GM18868 (cell line): ENCODE data around the gene SYNJ1.
"Not testable (repeated sequence)": the region's sequence is repeated elsewhere in the genome, so short reads cannot be mapped to it uniquely, and the experiment has no call there.

Experiments used
- ATAC-seq: cut with Tn5 transposase; IDR thresholded peaks from one replicate; pipeline ENCODE4 v1.9.1; 2021; ENCODE audit warnings: mild to moderate bottlenecking, moderate library complexity; ENCODE audit not compliant: unreplicated experiment

SYNJ1 gene, protein sequence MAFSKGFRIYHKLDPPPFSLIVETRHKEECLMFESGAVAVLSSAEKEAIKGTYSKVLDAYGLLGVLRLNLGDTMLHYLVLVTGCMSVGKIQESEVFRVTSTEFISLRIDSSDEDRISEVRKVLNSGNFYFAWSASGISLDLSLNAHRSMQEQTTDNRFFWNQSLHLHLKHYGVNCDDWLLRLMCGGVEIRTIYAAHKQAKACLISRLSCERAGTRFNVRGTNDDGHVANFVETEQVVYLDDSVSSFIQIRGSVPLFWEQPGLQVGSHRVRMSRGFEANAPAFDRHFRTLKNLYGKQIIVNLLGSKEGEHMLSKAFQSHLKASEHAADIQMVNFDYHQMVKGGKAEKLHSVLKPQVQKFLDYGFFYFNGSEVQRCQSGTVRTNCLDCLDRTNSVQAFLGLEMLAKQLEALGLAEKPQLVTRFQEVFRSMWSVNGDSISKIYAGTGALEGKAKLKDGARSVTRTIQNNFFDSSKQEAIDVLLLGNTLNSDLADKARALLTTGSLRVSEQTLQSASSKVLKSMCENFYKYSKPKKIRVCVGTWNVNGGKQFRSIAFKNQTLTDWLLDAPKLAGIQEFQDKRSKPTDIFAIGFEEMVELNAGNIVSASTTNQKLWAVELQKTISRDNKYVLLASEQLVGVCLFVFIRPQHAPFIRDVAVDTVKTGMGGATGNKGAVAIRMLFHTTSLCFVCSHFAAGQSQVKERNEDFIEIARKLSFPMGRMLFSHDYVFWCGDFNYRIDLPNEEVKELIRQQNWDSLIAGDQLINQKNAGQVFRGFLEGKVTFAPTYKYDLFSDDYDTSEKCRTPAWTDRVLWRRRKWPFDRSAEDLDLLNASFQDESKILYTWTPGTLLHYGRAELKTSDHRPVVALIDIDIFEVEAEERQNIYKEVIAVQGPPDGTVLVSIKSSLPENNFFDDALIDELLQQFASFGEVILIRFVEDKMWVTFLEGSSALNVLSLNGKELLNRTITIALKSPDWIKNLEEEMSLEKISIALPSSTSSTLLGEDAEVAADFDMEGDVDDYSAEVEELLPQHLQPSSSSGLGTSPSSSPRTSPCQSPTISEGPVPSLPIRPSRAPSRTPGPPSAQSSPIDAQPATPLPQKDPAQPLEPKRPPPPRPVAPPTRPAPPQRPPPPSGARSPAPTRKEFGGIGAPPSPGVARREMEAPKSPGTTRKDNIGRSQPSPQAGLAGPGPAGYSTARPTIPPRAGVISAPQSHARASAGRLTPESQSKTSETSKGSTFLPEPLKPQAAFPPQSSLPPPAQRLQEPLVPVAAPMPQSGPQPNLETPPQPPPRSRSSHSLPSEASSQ (N-terminal part only)

DNA sequence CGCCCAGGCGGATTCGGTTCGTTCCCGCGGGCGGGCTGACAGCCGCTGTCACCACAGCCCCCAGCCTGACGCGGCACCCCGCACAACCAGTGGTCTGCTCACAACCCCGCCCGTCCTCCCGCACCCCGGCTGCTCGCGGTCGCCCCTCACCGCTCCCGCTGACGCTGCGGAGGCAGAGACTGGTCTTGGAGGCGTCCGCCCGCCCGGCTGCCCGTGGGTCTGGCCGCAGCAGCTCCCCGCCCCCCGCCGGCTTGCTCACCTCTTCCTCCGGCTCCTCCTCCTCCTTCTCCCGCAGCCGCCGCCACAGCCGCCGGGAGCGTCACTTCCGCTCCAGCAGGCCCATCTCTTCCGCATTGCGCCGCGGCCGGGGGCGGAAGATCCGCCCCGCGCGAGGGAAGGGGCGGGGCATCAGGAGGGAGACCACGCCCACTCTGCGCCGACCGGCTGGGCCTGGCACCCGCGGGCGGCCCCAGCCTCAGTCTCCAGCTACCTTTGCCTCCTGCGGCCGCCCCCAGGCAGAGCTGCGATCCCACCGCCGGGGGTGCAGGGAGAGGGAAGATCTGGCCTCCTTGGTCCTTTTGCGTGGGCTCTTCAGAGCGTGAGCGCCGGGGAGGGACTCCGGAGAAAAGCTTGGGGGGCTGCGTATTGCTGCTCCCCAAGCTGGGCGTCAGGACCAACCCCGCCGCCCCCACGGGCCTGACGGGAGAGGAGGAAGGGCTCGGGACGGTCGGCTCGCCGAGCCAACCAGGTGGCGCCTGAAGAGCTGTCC is at the start of gene SYNJ1:
SYNJ1 (minus strand) TSS at position 327 of the 769 bp plus-strand sequence. CDS start 1,118 bp downstream, outside the sequence.
- ATAC-seq, result peak; percentile 94

DNA sequence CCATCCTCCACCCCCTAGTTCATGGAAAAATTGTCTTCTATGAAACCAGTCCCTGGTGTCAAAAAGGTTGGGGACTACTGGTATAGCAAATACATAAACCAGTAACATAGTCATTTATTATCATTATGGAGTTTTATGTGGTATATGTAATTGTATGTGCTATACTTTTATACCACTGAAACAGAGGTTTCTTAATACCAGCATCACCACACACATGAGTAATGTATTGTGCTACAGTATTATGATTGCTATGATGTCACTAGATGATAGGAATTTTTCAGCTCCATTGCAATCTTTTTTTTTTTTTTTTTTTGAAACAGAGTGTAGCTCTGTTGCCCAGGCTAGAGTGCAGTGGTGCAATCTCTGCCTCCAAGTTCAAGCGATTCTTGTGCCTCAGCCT is 49.5 kb upstream of the SYNJ1 start:
- no peak for ATAC-seq

DNA sequence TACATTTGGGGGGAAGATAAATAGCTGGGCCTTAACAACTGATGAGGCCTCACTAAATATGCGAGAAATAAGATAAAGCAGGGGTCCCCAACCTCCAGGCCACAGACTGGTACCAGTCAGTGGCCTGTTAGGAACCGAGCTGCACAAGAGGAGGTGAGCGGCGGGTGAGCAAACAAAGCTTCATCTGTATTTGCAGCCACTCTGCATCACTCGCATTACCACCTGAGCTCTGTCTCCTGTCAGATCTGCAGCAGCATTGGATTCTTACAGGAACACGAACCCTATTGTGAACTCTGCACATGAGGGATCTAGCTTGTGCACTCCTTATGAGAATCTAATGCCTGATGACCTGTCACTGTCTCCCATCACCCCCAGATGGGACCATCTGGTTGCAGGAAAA is 48.9 kb upstream of the SYNJ1 start:
- no peak for ATAC-seq

DNA sequence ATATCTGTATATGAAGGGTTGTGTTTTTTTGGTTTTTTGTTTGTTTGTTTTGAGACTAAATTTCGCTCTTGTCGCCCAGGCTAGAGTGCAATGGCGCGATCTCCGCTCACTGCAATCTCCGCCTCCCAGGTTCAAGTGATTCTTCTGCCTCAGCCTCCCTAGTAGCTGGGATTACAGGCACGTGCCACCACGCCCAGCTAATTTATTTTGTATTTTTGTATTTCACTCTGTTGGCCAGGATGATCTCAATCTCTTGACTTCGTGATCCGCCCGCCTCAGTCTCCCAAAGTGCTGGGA is 45.2 kb upstream of the SYNJ1 start:
- not testable (repeated sequence) for ATAC-seq

DNA sequence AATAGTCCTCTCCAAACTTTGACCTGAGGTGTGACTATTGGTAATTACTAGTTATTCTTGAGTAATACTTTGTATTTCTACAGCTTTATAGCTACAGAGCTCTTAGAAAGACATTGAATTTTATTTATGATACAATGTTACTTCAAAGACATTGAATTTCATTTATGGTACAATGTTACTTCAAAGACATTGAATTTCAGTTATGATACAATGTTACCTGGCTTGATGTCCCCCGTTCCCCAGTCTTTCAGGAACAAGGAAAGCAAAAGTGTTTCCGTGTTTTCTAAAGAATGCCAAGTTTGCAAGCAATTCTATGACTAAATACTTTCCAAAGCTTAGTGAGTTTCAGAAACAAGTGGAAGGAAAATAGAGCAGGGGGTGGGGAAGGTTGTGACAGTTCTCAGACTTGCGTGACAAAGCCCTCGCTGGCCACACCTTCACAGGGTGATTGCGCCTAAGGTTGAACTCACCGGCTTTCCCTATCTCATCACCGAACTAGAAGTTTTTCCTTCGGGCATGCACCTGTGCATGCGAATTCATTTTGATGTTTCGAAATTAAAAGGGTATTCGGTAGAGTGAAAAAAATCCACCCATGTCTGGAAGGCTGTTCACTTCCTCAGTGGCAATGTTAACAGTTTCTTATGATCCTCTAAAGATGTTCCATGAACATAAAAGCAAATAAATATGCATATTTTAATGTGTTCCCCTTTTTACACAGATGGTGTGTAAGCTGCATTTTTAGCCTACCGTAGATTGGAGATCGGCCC is 44.7 kb upstream of the SYNJ1 start:
- ATAC-seq, result no peak

DNA sequence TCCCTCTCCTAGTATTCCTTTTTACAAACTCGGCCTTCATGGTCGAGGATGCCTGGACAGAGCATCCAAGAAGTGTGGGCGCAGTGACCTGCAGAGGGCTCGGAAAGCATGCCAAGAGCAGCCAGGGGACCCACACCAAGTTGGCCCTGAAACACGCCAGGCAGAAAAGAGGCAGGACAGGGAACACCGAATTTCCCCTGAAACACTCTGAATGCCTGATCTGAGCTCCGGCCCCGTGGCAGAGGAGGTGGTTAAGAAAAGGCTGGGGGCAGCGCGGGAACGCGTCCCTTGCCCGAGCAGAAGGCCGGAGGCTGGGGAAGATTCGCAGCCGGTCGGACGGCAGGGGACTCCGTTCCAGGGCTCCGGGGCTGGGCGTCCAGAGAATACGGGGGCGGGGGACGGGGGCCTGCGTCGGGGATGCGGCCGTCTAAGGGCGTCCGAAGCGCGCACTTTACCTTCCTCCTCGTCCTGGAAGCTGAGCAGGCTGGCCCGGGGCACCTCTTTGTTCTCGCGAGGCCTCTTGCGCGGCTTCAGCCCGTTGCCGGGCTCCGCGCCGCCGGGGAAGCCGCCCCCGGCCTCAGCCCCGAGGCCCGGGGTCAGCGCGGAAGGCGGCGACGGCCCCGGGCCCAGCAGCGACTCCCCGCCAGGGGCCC is 43.2 kb upstream of the SYNJ1 start:
- peak; percentile 34 for ATAC-seq

DNA sequence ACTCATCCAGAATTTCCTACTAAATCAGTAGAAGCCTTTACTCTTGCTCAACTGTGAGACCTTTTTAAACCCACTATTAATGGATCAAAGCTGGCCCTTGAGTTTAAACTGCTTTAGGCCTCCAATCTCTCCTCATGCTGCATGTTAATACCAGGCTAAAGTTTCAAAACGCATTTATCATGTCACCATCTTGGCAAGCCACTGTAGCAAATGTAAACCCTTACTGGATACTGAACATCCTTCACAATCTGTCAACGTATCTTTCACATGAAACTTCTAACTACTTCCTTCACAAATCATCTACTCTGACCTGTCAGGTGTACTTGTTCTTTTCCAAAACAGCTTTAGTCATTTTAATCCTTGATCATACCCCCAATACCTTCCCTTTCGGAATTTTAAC is 40.7 kb upstream of the SYNJ1 start:
- ATAC-seq, result no peak

DNA sequence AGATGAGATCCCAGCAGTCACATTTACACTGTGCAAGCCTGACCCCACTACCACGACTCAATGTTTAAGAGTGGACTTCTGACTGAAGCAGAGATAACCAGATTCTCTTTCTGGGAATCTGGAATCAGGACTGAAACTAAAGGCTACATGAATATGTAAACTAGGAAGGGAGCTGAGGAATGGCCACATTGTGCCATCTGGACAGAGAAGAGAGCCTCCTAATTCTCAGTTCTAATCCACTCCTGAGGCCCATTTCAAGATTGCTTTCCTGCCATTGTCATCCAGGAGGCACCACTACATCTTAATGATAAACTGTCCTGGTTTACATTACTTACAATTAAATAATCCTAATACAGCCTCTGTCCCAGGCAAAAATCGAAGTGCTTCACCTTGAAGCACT is 37.2 kb upstream of the SYNJ1 start:
- ATAC-seq, result no peak

DNA sequence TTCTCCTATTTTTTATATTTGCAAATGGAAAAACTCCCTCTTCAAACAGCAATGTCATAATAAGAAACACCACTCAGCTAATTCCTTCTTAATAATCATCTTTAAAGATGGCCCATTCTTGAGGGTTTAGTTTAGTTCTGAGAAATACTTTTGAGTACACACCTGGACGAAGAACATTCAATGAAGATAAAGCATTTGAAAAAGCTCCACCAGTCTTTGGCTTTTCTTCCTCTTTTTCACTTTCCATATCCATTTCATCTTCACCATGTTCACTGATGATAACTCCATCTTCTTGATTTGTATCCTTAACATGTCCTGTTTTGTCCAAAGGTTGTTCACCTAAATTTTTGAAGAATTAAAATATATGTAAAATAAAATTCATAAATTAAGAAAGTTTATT is 36.4 kb upstream of the SYNJ1 start:
- no peak for ATAC-seq

DNA sequence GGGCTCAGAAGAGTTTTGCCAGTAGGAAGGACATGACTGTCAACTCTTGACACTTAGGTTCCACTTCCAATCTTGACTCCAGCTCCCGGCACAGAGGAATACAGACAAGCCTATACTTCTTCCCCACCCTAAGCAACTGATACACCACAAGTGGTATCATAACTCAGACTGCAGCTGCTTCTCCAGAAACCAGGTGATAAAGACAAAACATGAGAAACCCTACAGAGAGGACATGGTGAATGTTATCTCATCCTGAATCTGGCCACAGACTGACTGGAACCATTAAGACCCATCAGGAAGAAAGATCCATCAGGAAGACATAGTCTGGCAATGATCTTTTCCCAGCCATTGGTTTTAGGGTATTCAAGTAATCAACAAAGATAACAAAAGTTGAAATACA is 30.0 kb upstream of the SYNJ1 start:
- ATAC-seq, result no peak

DNA sequence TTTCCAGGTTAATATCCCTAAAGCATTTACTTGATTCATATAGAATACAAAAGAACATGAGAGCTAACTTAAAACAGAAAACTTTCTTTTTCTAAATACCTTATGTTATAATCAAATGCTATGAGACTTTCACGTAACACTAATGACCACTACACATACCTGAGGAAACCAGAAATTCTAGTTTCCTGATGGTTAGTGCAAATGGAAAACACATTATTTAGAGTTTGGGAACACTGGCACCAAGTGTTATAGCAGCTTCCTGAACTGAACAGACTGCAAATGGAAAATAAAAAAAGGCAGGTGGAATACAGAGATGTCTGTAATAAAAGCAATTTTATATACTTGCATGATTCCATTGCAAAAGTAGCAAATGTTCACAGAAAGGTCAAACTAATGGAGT is 28.3 kb upstream of the SYNJ1 start:
- ATAC-seq, result no peak

DNA sequence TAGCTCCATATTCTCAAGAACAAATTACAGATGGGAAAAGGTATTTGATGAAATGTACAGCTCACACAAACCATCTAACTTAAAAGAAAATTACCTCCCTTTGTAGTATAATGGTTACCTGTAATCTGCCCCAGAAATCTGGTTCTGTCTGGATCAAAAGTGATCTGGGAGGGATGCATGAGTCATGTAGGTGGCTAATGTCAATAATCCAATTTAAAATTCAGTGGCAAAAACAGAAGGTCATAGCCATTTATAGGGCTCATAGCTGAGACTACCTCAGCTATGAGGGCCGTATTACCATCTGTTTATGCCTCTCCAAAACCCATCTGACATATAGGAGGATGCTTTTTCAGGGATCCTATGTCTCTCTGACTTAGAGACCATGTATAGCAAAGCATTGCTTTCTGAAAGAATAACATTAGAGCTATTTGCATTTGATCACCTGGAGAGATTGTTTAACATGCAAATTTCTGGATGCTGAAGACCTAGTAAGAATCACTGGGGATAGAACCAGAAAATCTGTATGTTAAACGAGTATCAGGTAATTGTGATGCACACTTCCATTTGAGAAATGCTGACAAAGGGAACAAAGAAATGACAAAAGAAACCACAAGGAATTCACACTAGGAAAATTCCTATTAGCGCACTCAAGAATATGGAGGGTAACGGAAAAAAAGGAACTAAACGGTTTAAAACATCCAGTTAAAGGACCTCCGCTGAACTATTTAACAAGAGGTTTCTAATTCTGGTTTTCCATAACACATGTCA is 26.2 kb upstream of the SYNJ1 start:
- ATAC-seq, result no peak

DNA sequence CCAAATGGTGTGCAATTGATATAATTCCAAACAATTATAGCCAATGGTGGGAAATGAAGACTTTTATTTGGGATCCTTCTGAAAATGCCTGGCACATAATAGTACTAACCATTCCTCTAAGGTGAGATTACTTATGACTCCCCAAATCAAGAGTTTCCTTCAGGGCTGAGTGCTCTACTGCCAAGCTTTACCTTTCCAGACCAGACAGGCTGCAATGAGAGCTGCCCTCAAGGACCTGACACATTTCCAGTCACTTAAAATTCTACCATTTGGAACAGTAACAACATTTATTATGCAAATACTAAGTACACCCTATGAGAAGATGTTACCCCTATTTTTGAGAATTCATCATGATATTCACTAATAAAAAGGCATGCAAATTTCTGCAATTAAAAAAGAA is 22.6 kb upstream of the SYNJ1 start:
- ATAC-seq, result no peak

DNA sequence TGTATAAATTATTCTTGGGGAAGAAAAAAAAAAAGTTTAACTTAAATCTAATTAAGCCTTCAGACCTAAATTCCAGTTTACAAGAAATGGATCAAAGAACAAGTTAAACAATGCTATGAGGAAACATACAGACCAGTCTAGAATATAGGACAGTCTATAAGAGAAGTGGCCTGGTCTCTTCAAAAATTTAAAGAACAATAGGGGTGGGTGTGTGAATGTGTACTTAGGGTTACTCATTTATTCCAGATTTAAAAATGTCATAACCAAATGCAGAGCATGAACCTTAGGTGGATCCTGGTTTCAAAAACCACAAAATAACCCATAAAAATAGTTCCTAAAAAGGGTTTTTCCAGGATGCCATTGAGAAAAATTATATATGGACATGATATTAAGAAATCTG is 21.8 kb upstream of the SYNJ1 start:
- no peak for ATAC-seq

DNA sequence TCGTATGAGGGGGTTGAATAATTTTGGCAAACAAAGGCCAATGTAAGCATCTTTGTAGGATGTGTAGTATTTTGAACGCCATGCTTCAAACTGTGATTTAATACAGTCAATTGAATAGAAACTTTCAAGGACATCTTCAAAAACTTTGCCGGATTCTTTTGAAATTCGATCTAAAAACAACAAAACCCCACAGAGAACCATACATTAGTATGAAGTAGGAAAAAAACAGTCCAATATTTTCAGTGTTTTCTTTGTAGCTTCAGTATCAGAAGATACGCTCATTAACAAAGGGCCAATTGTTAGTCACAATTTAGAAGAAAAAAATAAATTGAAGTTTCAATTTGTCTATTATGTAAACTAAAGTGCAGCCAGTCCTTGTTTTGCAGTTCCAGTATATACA is 20.7 kb upstream of the SYNJ1 start:
- no peak for ATAC-seq

DNA sequence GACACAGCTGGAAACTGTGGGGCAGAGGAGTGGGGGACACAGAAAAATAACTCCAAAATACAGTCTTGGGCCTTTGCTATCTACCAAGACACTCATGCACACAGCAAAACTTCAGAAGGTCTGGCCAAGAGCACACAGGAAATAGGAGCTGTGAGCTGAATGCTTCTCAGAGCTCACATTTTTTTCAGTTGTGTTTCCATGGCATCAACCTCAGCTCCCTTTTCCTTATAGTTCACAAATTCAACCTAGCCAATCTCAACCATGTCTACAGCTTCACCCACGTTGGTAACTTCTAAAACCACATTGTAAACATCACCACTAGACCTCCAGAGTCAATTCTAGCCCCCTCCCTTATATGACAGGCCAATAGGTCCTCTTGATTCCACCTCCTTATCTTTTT is 19.6 kb upstream of the SYNJ1 start:
- ATAC-seq, result no peak

DNA sequence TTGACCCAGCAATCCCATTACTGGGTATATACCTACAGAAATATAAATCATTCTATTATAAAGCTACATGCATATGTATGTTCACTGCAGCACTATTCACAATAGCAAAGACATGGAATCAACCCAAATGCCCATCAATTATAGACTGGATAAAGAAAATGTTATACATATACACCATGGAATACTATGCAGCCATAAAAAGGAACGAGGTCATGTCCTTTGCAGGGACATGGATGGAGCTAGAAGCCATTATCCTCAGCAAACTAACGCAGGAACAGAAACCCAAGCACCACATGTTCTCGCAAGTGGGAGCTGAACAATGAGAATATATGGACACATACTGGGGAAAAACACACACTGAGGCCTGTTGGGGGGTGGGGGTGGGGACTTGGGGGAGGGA is 18.9 kb upstream of the SYNJ1 start:
- ATAC-seq, result not testable (repeated sequence)

DNA sequence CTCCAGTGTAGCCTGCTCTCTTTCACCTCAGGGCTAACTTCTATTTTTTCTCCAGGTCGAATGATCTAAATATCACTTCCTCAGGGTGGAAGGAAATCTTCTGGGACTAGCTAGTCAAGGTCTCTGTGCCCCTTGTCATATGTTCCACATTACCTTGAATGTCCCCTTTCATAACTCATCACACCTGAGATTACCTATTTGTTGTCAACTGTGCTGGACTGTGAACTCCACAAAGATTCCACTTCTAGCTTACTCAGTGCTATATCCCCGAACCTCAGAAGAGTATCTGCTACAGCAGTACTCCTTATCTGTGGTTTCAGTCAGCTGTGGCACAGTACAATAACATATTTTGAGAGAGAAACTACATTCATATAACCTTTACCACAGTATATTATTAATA is 14.6 kb upstream of the SYNJ1 start:
- no peak for ATAC-seq

DNA sequence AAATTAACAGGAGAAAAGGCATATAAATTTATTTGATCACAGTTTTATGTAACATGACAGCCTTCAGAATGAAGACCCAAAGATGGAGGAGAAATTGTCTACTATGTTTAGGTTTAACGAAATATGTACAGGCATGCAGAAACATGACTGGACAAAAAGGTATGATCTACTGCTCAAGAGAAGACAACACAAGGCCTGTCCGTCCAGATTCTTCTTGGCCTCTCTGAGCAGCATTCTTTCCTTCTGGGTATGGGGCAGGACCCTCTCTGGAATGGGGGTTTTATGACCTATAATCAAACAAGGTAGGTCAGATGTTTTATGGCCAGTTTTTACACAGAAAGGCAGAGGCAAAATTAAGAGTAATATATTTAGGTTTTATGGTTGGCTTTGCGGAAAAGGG is 13.5 kb upstream of the SYNJ1 start:
- ATAC-seq, result no peak
